H1 (cell line): ENCODE data around the gene PXK. TPM values are rescaled to one million over a fixed set of nuclear protein-coding genes. Genes with fewer than 3 reads are reported as not detected.

ENCODE experiments used
- CTCF ChIA-PET: fragments of 300-600 bp; sonication (Branson Sonifier 250); formaldehyde crosslinking; loops from one replicate; lab custom pipeline; 2021; ENCODE audit not compliant: partially characterized antibody; lab: Charles Lee
- POLR2A ChIA-PET: fragments of 300-600 bp; sonication (Branson Sonifier 250); formaldehyde crosslinking; loops from one replicate; lab custom pipeline; 2021; ENCODE audit warnings: inconsistent platforms; ENCODE audit not compliant: partially characterized antibody; lab: Charles Lee
- DNase-seq, 2 experiments: peaks; one replicate each; pipeline versions ENCODE4 v3.0.0 to v3.0.0-alpha.2; 2010 to 2022; ENCODE audit warnings: low spot score in 2 of 2, low read depth in 1 of 2, mixed read lengths in 1 of 2
- FAIRE-seq: peaks from 2 replicates; lab custom pipeline; 2011; peaks lifted over from hg19 to GRCh38; lab: Jason Lieb, UNC
- H2AFZ ChIP-seq: 2 replicates; pipeline ENCODE4 v1.8.1; 2012; ENCODE audit warnings: low read length, inconsistent platforms
- H2AK5ac ChIP-seq: 2 replicates; pipeline ENCODE4 v1.6.1; 2013; ENCODE audit warnings: low read depth, low read length
- H2BK120ac ChIP-seq: replicated peaks from 2 replicates; pipeline ENCODE3; 2013; ENCODE audit warnings: low read depth, low read length, inconsistent platforms
- H2BK12ac ChIP-seq: 2 replicates; pipeline ENCODE4 v1.6.1; 2013; ENCODE audit warnings: low read depth, low read length
- H2BK15ac ChIP-seq: 2 replicates; pipeline ENCODE4 v1.6.1; 2013; ENCODE audit warnings: low read length
- H2BK20ac ChIP-seq: 2 replicates; pipeline ENCODE4 v1.6.1; 2013; ENCODE audit warnings: low read length
- H2BK5ac ChIP-seq: 2 replicates; pipeline ENCODE4 v1.6.1; 2013; ENCODE audit warnings: low read depth, low read length
- H3K14ac ChIP-seq: 2 replicates; pipeline ENCODE4 v1.6.1; 2013; ENCODE audit warnings: inconsistent platforms; ENCODE audit not compliant: insufficient read length
- H3K18ac ChIP-seq: 2 replicates; pipeline ENCODE4 v1.6.1; 2013; ENCODE audit warnings: low read length; ENCODE audit errors: extremely low read depth
- H3K23ac ChIP-seq: 2 replicates; pipeline ENCODE4 v1.6.1; 2013; ENCODE audit warnings: inconsistent platforms; ENCODE audit not compliant: insufficient read length
- H3K23me2 ChIP-seq: 2 replicates; pipeline ENCODE4 v1.6.1; 2013; ENCODE audit warnings: low read depth, low read length
- H3K27ac ChIP-seq: 2 replicates; pipeline ENCODE4 v1.6.1; 2011; ENCODE audit warnings: low read depth, low read length, inconsistent platforms
- H3K27me3 ChIP-seq, 4 experiments: replicated peaks in 1 of 4; 1 replicate in 1 of 4; 2 replicates in 3 of 4; pipeline versions ENCODE4 v1.6.1 to v1.8.1; 2011 to 2013; ENCODE audit warnings: low read length in 3 of 4, mild to moderate bottlenecking in 3 of 4, inconsistent platforms in 2 of 4, mixed read lengths in 2 of 4, moderate library complexity in 1 of 4; ENCODE audit not compliant: control insufficient read depth in 3 of 4, insufficient read depth in 3 of 4; ENCODE audit errors: extremely low read depth in 1 of 4
- H3K36me3 ChIP-seq, 4 experiments: 2 replicates each; pipeline versions ENCODE4 v1.6.1 to v1.8.1; 2011 to 2013; ENCODE audit warnings: mild to moderate bottlenecking in 4 of 4, low read length in 3 of 4, moderate library complexity in 2 of 4, control low read depth in 1 of 4, inconsistent platforms in 1 of 4; ENCODE audit not compliant: insufficient read depth in 4 of 4, control insufficient read depth in 2 of 4
- H3K4ac ChIP-seq: replicated peaks from 2 replicates; pipeline ENCODE3; 2013; ENCODE audit warnings: low read length, low read depth, mixed read lengths, inconsistent platforms; ENCODE audit not compliant: insufficient read length
- H3K4me1 ChIP-seq, 4 experiments: replicated peaks in 1 of 4; 1 replicate in 1 of 4; 2 replicates in 3 of 4; pipeline versions ENCODE4 v1.6.1 to v1.8.1; 2011 to 2013; ENCODE audit warnings: low read length in 3 of 4, inconsistent platforms in 2 of 4, mixed read lengths in 1 of 4; ENCODE audit not compliant: insufficient read depth in 4 of 4, control insufficient read depth in 3 of 4
- H3K4me2 ChIP-seq, 2 experiments: 2 replicates each; pipeline versions ENCODE4 v1.6.1 to v1.8.1; 2011 to 2013; ENCODE audit warnings: low read depth in 2 of 2, low read length in 2 of 2, control low read depth in 1 of 2, inconsistent platforms in 1 of 2, mild to moderate bottlenecking in 1 of 2; ENCODE audit not compliant: insufficient read depth in 1 of 2
- H3K4me3 ChIP-seq, 4 experiments: fragments of 200-600, 300-600 bp in 1 of 4; sonication (generic), shearing (Covaris generic), sonication (Bioruptor Twin) in 1 of 4; 2 replicates each; pipeline versions ENCODE4 v1.5.1 to v1.8.1; 2011 to 2016; ENCODE audit warnings: low read length in 4 of 4, low read depth in 3 of 4, control low read depth in 2 of 4, inconsistent platforms in 2 of 4, mild to moderate bottlenecking in 2 of 4, mixed read lengths in 1 of 4, moderate library complexity in 1 of 4; ENCODE audit not compliant: insufficient read depth in 2 of 4; ENCODE audit errors: extremely low read depth in 1 of 4
- H3K56ac ChIP-seq: replicated peaks from 2 replicates; pipeline ENCODE3; 2013; ENCODE audit warnings: low read depth, mild to moderate bottlenecking, mixed read lengths, low read length, inconsistent platforms; ENCODE audit not compliant: insufficient read length
- H3K79me1 ChIP-seq: 2 replicates; pipeline ENCODE4 v1.6.1; 2013; ENCODE audit warnings: low read depth, low read length, control low read depth
- H3K79me2 ChIP-seq, 2 experiments: 2 replicates each; pipeline versions ENCODE4 v1.6.1 to v1.8.1; 2012 to 2013; ENCODE audit warnings: low read length in 2 of 2, mild to moderate bottlenecking in 2 of 2, inconsistent platforms in 1 of 2; ENCODE audit not compliant: insufficient read depth in 2 of 2, control insufficient read depth in 1 of 2
- H3K9ac ChIP-seq, 4 experiments: replicated peaks in 1 of 4; 1 replicate in 1 of 4; 2 replicates in 3 of 4; pipeline versions ENCODE4 v1.6.1 to v1.8.1; 2011 to 2013; ENCODE audit warnings: low read depth in 3 of 4, low read length in 3 of 4, control low read depth in 2 of 4, mild to moderate bottlenecking in 2 of 4, moderate library complexity in 2 of 4, inconsistent platforms in 1 of 4; ENCODE audit errors: extremely low read depth in 1 of 4
- H3K9me3 ChIP-seq, 2 experiments: 2 replicates each; pipeline versions ENCODE4 v1.6.1 to v1.8.1; 2012 to 2013; ENCODE audit warnings: mild to moderate bottlenecking in 2 of 2, moderate library complexity in 2 of 2, control low read depth in 1 of 2, inconsistent platforms in 1 of 2, low read depth in 1 of 2, low read length in 1 of 2, mixed read lengths in 1 of 2; ENCODE audit not compliant: insufficient read depth in 2 of 2
- H4K20me1 ChIP-seq, 2 experiments: replicated peaks in 1 of 2; 2 replicates each; pipeline versions ENCODE3 to v1.8.1; 2011 to 2013; ENCODE audit warnings: inconsistent platforms in 2 of 2, low read length in 2 of 2, mild to moderate bottlenecking in 1 of 2; ENCODE audit not compliant: insufficient read depth in 2 of 2, control insufficient read depth in 1 of 2
- H4K5ac ChIP-seq: 2 replicates; pipeline ENCODE4 v1.6.1; 2013; ENCODE audit warnings: low read length, low read depth, mixed read lengths, inconsistent platforms; ENCODE audit not compliant: insufficient read length
- H4K8ac ChIP-seq: 2 replicates; pipeline ENCODE4 v1.8.0; 2013; ENCODE audit warnings: mild to moderate bottlenecking, moderate library complexity, low read length, inconsistent platforms; ENCODE audit not compliant: insufficient read depth; ENCODE audit errors: extremely low read depth
- H4K91ac ChIP-seq: replicated peaks from 2 replicates; pipeline ENCODE3; 2013; ENCODE audit warnings: low read length, mixed read lengths, inconsistent platforms; ENCODE audit not compliant: insufficient read length
- ATF2 ChIP-seq: IDR thresholded peaks from 2 replicates; pipeline ENCODE4 v1.6.1; 2012; ENCODE audit warnings: low read length, inconsistent platforms
- CBX5 ChIP-seq: fragments of 300-800, 300-1000 bp; sonication (generic); IDR thresholded peaks from 2 replicates; pipeline ENCODE4 v1.7.1; 2016; ENCODE audit warnings: antibody characterized with exemption, low read length, low read depth
- CTBP2 ChIP-seq: IDR thresholded peaks from 2 replicates; pipeline ENCODE4 v1.7.0; 2011; ENCODE audit warnings: borderline replicate concordance, mild to moderate bottlenecking, moderate library complexity, mixed read lengths, low read length; ENCODE audit not compliant: insufficient read depth, insufficient read length
- EZH2 ChIP-seq: fragments of 200-600 bp; sonication (generic); IDR thresholded peaks from 2 replicates; pipeline ENCODE4 v1.7.1; 2012; ENCODE audit warnings: low read depth, mild to moderate bottlenecking, moderate library complexity, low read length, inconsistent platforms; ENCODE audit not compliant: severe bottlenecking
- HDAC2 ChIP-seq, 2 experiments: fragments of 300-600 bp in 1 of 2; sonication (generic) in 1 of 2; IDR thresholded peaks; 2 replicates each; pipeline ENCODE4 v1.6.1; 2011 to 2012; ENCODE audit warnings: low read depth in 2 of 2, low read length in 2 of 2, mild to moderate bottlenecking in 2 of 2, moderate library complexity in 2 of 2, borderline replicate concordance in 1 of 2, inconsistent platforms in 1 of 2
- JUND ChIP-seq: IDR thresholded peaks from 2 replicates; pipeline ENCODE4 v1.6.1; 2011; ENCODE audit warnings: mild to moderate bottlenecking, improper control_type of control experiment, low read length
- KDM5A ChIP-seq: fragments of 200-600 bp; IDR thresholded peaks from 2 replicates; pipeline ENCODE4 v1.7.1; 2012; ENCODE audit warnings: mild to moderate bottlenecking, low read length, inconsistent platforms, mixed read lengths
- RFX5 ChIP-seq: IDR thresholded peaks from 2 replicates; pipeline ENCODE4 v1.6.1; 2011; ENCODE audit warnings: low read depth, low read length, improper control_type of control experiment, borderline replicate concordance
- SAP30 ChIP-seq: fragments of 300-600 bp; sonication (generic); IDR thresholded peaks from 2 replicates; pipeline ENCODE4 v1.7.1; 2012; ENCODE audit warnings: low read length, moderate library complexity, mild to moderate bottlenecking, inconsistent platforms; ENCODE audit not compliant: insufficient read depth, insufficient replicate concordance
- SP4 ChIP-seq: IDR thresholded peaks from 2 replicates; pipeline ENCODE4 v1.6.1; 2012; ENCODE audit warnings: low read length, inconsistent platforms
- YY1 ChIP-seq: IDR thresholded peaks from 2 replicates; pipeline ENCODE4 v1.6.1; 2011; ENCODE audit warnings: low read depth, mild to moderate bottlenecking, low read length
- WGBS, 2 experiments: shearing (Covaris generic) in 1 of 2; methylation state at CpG; one replicate each; pipeline versions ENCODE4 v1.1.6 to v1.1.7; 2013 to 2015; ENCODE audit warnings: low lambda C conversion rate in 2 of 2, mixed read lengths in 2 of 2, inconsistent platforms in 1 of 2, low coverage in 1 of 2, missing lambda C conversion rate in 1 of 2; ENCODE audit not compliant: insufficient replicate concordance in 2 of 2, insufficient coverage in 1 of 2, insufficient read length in 1 of 2; ENCODE audit errors: extremely low coverage in 1 of 2, missing lambda C conversion rate in 1 of 2; 5-methylcytosine and 5-hydroxymethylcytosine counted together
- polyA plus RNA-seq, 7 experiments: library from polyadenylated mRNA; depleted of rRNA in 3 of 7; stranded (reverse) in 5 of 7; unstranded in 2 of 7; fragments of >200 nt in 5 of 7; fragments of 200-250 nt in 2 of 7; gene quantifications; 1 replicate in 5 of 7; 2 replicates in 1 of 7; 4 replicates in 1 of 7; pipeline versions ENCODE4 v1.2.1 to v1.2.3, GENCODE V29; 2011 to 2013; ENCODE audit warnings: missing spikeins in 2 of 7, mixed read lengths in 2 of 7
- total RNA-seq: library from RNA; stranded (reverse); fragmentation: NEBNext Ultra II Directional; extraction: Animal tissue kit (Norgen Biotek cat#: 25700); gene quantifications from 2 replicates; pipeline ENCODE4 v1.2.1, GENCODE V29; 2021

Gene PXK
- total and polyA plus RNA-seq, 2 of the 8 experiments (the other 6 are each of a cell fraction or from before 2014, with no cell fraction given): 3.5 to 7.1 TPM

GRCh38 chr3:58369038-58369437 lies 36.3 kb downstream of the PXK start:
- Histone ChIP-seq H3K18ac (no peak overlapping the region), H2BK5ac (no peak overlapping the region), H3K23me2 (no peaks in the 10 kb centered on the region), H2AFZ (no peak overlapping the region), H3K27me3 (no peaks in the 10 kb centered on the region), H4K5ac (no peak overlapping the region), H3K9me3 (no peaks in the 10 kb centered on the region), H3K56ac (no peak overlapping the region), H3K27ac (no peak overlapping the region), H3K79me1 (no peaks in the 10 kb centered on the region), H3K14ac (no peak overlapping the region), H2AK5ac (no peak overlapping the region), H4K20me1 (no peaks in the 10 kb centered on the region), H3K36me3 (no peaks in the 10 kb centered on the region), H3K23ac (no peak overlapping the region), H4K8ac (no peak overlapping the region), H4K91ac (no peak overlapping the region), H3K79me2 (no peaks in the 10 kb centered on the region), H3K4ac (no peak overlapping the region), H2BK20ac (no peak overlapping the region), H2BK12ac (no peak overlapping the region), H2BK120ac (no peak overlapping the region), H3K9ac (no peak overlapping the region), H3K4me3 (no peak overlapping the region), H2BK15ac (no peak overlapping the region), H3K4me1 (no peaks in the 10 kb centered on the region; a peak in 2 of 7 replicates), H3K4me2 (no peak overlapping the region)
- DNase-seq (no peak), FAIRE-seq (no peak)
- CTCF ChIA-PET: no interaction called here
- POLR2A ChIA-PET: interaction anchor here (0.6 kb wide), 1 partner anchor 261 kb away, joined by 4 read pairs; no protein-coding TSS in a partner anchor
- 76% methylated on average over 1 of the region's 1 CpG; no CpG with 5 or more reads in 1 of the 2 experiments for WGBS, 2 experiments
- TF ChIP-seq SAP30 (no peak), CTBP2 (no peak), ATF2 (no peak), JUND (no peak), KDM5A (no peak), HDAC2 (IDR thresholded peaks at IDR 0.05; ENCODE audit: borderline replicate concordance in 1 of 2, low read depth in 2 of 2, low read length in 2 of 2) (no peak), CBX5 (no peak), EZH2 (no peak), SP4 (no peak), RFX5 (no peak), YY1 (no peak)
